Fibroblast of lung (primary cell): Measurements from ENCODE around the gene PPP1R1C.

Experiments
- CTCF ChIP-seq, 2 donors: IDR thresholded peaks in 1 of 2; conservative IDR thresholded peaks in 1 of 2; 1 replicate in 1 of 2; 2 replicates in 1 of 2; pipeline ENCODE4 v1.5.1; 2011 to 2012; ENCODE audit warnings: low read length in 2 of 2, control low read depth in 1 of 2, inconsistent platforms in 1 of 2, low read depth in 1 of 2, mild to moderate bottlenecking in 1 of 2
- EZH2 ChIP-seq: IDR thresholded peaks from 2 replicates; pipeline ENCODE4 v1.5.1; 2012; ENCODE audit warnings: low read length, control low read depth, mild to moderate bottlenecking; ENCODE audit errors: missing control alignments

DNA sequence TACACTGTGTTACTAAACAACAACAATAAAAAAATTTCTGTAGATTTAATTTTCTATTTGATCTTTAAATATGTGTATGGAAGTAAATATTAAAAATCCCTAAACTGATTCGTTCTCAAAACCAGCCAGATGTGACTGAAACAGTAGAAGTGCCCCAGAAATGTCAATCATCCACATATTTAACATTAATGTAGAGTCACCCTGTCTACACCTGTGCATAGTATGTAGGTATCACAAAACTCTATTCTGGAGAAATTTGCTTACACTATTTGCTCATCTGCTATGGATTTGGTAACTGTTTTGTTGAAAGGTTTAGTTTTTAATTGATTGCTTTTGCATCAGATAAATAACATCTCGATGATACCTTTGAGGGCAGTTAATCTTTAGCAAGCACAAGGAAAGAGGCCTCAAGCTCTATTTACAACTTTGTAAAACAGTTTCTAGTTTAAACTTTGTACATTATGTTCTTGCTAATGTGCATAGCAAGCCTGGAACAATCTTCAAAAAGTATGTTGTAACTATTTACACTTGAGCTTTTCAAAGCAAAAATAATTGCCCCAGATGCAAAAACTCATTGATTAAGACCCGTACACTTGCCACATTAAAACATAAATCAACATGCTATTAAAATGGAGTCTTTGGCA is 76.8 kb downstream of the PPP1R1C start:
- TF ChIP-seq CTCF (conservative IDR thresholded peaks at IDR 0.05 in 1 of 2, IDR thresholded peaks at IDR 0.05 in 1 of 2; ENCODE audit: low read depth in 1 of 2, low read length in 2 of 2) (no peak), EZH2 (no peak)
